NCI-H69 (cell line): ENCODE measurements around the gene TPO.
"Not testable (repeated sequence)": the region's sequence is repeated elsewhere in the genome, so short reads cannot be mapped to it uniquely, and the experiment has no call there.

ENCODE experiments used
- DNase-seq: peaks from one replicate; lab custom pipeline; 2025; lab: John Stamatoyannopoulos, UW

TPO gene

DNA sequence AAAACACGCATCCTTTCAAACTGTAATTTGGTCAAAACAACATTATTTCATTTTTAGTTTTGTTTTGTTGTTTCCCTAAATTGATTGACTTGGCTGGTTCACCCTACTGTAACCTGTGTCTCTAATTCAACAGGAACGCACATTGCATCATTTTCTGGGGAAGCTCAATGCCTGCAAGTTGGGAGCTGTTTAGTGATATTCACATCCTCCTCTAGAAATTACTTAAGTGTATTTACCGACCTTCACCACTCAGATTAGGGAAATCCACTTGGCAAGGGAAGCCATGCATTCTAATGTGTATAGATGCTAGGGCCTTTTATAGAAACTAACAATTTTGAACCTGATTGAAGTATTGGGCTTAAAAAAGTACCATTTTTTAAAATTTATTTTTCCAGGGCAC, 7.3 kb upstream of the TPO start:
- DNase-seq, result no peak

DNA sequence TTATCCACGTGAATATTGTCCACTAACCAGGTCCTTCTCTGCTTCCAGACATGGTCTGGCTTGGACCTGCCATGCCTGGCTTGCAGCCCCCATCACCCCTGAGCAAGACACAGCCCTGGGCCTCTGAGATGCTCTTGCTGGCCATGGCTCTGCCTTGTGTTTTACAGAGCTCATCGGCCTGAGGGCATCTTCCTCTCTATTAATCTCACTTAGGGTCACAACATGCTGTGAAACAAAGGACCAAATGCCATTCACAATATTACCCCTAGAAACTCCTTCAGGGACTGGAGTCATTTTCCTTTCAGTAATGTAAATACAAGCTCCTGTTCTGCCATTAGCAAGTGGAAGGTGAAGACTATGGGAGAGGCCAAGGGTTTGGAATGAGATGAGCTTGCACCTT, 6.8 kb upstream of the TPO start:
- DNase-seq, result no peak

DNA sequence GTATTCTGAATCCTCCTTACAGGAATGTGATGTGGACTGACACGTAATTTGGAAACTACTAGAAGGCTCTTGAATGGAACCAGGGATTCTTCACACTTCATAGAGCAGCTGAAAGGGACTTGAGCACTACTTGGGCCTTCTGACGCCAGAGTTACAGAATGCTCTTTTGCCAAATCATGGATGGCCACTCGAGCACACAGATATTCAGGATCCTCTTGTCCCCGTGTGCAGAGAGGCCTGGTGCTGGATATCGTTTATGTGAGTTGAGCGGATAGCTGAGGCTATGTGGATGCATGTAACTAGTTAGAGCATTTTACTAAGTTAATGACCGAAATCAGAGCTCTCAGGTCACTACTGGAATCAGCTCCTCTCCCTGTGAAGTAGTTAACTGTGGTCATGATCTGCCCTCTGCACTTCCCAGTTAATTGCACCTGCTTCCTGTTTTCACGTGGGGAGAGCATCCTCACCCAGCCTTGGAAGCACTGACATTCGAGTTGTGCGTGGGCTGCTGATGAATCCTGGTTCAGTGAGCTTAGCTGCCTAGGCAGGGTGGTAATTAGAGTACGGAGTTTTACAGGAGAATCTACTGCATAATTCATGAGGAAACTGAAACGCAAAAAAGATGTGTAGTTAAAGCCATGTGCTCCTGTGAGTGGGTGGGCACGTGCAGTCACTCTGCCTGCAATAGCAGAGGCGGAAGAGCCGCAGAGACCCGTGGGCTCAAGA, 5.2 kb upstream of the TPO start:
- no peak for DNase-seq

DNA sequence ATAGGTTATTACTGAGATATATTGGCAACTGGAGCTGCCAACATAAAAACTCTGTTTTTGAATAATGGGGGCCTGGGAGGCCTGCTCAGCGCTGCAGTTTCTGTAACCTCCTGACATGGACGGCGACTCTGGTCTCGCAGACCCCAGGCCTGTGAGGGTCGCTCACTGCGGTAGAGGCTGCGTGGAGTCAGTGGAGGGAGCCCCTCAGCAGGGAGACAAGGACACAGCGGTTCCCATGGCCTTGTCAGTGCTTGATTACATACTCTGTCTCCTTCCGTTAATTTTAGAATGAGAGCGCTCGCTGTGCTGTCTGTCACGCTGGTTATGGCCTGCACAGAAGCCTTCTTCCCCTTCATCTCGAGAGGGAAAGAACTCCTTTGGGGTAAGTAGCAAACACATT, 858 bp downstream of the TPO start:
- DNase-seq, result no peak

DNA sequence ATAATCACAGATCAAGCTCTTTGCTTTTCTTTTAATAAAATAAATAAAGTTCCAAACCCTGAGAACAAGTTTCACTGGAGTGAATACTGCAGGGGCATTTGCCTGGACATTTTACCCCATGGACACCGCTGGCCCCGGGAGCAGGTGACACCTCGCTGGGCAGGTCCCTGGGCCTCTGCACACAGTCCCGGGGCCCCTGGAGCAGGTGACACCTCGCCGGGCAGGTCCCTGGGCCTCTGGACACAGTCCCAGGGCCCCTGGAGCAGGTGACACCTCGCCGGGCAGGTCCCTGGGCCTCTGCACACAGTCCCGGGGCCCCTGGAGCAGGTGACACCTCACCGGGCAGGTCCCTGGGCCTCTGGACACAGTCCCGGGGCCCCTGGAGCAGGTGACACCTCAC, 1.6 kb downstream of the TPO start:
- not testable (repeated sequence) for DNase-seq

DNA sequence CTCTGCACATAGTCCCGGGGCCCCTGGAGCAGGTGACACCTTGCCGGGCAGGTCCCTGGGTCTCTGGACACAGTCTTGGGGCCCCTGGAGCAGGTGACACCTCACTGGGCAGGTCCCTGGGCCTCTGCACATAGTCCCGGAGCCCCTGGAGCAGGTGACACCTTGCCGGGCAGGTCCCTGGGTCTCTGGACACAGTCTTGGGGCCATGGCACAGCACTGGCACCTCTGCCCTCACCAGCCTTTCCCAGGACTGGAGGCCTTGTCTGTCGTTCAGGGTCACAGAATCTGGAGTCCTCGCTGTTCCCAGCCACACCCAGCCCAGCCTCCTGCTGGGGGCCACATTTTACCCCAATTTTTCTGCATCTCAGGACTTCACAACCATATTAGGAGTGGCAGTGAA, 2.2 kb downstream of the TPO start:
- DNase-seq, result no peak

DNA sequence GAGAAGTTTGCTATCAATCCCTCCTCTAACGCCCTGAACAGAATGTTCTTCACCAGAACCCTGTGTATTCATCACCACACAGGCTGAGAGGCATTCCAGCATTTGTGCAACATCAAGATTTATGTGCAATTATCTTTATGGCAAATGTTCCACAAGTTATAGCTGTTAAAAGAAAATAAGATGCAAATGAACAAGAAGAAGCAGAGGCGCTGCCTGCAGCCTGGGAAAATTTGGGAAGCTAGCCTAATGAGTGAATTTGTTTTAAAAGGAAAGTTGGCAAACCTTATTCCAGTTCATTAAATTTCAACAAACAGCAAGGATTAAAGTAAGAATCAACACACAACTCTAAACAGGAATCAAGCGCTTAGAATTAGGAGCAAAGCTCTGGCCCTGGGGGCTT, 5.3 kb downstream of the TPO start:
- no peak for DNase-seq

DNA sequence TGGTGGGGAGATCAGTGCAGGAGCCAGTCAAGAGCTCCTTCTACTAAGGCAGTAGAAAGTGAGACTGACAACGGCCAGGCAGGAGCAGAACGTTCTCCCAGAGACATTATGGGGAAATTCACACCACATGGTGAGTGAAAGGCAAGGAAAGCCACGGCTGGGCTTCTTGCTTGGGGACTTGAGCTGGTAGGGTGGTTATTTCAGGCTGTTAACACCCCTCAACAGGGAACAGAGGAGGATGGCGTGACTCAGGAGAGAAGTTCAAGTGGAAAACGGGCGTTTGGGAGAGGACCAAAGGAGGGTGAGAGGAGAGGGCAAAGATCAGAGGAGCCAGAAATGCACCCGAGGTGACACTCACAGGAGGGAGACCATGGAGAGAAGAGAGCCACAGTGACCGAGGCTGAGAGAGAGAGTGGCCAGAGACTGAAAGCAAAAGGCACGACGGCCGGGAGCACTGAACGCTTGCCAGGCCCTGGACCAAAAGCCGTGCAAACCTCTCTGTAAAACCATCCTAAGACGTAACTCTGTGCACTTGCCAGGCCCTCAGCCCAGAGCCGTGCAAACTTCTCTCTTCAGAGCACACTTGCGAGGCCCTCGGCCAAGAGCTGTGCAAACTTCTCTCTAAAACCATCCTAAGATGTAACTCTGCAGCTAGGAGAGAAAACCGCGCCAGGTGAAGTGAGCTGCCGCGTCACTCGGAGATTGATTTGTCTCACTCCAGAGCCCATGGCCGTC, 7.7 kb downstream of the TPO start:
- DNase-seq, result no peak

DNA sequence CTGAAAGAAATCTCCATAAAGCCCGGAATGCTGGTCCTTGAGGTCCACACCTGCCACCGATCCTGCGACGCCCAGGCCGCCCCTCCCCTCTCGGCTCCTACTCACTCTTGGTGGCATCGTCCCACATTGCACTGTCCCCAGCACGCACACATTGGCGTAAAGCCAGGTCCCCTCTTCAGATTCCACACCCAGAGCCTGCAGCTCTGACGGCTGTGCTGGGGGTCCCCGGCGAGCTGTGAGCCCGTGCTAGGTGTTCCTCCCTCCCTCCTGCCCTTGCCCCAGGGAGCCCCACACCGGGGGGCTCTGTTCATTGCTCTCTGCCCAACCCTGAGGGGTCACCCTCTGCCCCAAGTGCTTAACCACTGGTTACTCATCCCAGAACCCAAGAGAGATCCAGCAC, 8.5 kb downstream of the TPO start:
- no peak for DNase-seq

DNA sequence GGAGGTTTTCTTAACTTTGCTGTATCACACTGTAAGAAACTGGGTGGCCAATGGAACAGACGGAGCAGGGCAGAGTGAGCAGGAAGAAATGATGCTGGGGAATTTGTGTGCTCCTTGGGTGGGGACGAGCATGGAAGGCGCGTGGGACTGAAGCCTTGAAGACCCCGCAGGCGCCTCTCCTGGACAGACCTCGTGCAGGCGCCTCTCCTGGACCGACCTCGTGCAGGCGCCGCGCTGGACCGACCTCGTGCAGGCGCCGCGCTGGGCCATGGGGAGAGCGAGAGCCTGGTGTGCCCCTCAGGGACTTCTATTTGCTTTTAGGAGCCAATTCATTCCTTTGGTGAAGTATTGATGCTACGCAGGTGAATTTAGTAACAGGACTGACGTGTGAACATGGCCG, 8.9 kb downstream of the TPO start:
- DNase-seq, result no peak

DNA sequence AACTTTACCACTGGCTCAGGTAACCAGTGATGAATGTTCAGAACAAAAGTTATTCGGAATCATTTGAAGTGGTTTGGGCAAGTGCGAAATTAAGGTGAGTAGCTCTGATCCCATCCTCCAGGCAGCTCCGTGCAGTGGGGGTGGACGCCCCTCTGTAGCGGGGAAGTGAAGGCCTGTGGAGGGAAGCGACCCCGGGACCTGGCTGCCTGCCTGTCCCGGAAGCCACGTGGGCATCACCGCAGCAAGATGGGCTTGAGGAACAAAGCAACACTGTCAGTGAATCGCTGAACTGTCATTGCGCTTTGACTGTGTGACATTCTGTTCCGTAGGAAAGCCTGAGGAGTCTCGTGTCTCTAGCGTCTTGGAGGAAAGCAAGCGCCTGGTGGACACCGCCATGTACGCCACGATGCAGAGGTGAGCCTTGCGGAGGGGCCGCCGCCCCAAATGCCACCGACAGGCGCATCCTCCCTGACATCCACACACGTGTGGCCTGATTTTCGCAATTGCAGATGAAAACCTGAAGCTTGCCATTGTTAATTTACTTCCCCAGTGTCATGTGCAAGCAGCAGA, 9.5 kb downstream of the TPO start:
- DNase-seq, result no peak

DNA sequence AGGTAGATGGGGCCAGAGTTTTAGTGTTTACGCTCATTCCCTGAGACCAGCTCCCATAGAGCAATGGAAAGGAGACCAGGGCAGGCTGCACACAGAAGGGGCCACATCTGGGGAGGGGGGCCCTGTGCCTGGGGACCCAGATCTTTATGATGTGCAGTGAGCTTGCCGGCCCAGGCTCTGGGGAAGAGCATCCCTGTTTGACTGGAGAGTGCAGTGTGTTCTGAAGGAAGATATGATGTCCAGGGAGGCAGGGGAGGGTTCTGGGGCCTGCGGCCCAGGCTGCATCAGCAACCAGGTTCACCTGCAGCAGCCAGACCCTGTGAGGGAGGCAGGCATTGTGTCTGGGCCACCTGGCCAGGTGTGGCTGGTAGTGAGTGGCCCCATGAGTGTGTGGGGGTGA, 13.8 kb downstream of the TPO start:
- DNase-seq, result no peak

DNA sequence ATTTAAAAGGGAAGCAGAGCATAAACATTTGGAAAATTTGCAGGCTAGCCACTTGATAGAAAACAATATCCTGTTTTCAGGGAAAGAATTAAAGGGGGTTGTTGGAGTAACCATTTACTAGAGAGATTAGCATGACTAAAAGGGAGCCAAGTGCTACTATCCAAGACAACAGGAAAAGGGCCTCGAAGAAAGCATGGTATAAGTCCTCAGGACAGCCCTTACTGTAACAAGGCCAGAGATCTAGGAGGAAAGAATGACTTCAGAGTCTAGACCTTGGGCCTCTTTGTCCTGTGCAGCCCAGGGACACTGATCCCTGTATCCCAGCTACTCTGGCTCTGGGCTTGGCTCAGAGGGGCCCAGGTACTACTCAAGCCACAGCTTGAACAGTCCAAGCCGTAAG, 16.6 kb downstream of the TPO start:
- DNase-seq, result no peak

DNA sequence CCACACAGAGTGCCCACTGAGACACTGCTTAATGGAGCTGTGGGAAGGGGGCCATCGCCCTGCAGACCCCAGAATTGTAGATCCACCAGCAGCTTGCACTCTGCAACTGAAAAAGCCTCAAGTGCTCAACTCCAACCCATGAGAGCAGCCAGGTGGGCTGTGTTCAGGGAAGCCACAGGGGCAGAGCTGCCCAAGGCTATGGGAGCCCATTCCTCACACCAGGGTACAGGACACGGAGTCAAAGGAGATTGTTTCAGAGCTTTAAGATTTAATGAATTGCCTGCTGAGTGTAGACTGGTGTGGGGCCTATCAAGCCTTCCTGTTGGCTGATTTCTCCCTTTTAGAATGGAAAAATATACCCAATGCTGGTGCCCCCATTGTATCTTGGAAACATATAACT, 17.2 kb downstream of the TPO start:
- no peak for DNase-seq

DNA sequence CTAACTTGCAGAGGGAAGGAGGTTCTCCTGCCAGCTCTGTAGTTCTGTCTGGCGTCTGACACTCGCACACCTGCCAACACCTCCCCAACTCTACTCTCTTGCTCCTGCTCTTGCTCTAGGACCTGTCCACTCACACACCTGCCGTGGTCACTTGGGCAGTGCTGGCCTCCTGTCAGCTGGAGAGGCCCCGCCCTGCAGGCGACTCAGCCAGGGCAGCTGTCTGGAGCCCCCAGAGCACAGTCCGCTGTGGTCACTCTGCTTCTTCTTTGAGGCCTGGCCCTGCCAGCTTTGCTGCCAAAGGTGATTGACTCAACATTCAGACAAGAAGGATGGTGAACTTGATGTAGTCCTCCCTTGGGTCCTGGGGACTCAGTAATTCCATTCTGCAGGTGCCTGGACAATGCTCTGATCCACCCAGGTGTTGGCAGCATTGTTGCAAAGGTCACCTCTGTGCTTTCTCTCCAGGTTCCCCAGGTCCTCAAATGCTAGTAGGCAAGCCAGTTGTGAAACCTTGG, 18.7 kb downstream of the TPO start:
- DNase-seq, result no peak

DNA sequence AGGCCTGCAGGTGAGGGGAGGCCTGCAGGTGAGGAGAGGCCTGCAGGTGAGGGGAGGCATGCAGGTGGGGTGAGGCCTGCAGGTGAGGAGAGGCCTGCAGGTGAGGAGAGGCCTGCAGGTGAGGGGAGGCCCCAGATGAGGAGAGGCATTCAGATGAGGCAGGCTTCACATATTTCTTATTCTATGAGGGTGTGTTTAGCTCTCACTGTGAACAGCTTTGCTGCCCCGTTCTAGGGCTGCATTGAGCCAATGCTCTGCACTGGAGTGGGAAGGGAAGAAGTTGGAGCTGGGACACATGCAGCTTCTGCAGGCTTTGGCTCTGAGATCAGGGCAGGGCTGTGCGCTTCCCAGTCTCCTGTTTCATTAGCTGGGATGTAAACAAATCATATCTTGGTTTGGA, 19.5 kb downstream of the TPO start:
- DNase-seq, result no peak

DNA sequence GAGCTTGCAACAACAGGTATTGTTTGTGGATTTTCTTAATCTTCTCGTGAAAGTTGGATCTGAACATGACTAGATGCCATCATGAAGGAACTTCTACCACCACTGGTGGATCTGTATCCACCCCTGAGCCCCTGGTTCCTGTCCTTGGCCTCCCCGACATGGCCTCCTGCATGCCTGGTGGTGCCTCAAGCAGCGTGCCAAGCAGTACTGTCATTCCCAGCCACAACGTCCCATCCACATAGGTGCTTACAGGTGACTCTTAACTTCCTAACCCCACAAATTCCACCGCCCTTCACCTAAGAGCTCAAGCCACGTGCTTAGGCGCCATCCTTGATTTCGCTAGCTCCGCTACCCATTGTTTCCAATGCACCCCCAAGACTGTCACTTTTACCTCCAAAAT, 23.1 kb downstream of the TPO start:
- DNase-seq, result no peak

DNA sequence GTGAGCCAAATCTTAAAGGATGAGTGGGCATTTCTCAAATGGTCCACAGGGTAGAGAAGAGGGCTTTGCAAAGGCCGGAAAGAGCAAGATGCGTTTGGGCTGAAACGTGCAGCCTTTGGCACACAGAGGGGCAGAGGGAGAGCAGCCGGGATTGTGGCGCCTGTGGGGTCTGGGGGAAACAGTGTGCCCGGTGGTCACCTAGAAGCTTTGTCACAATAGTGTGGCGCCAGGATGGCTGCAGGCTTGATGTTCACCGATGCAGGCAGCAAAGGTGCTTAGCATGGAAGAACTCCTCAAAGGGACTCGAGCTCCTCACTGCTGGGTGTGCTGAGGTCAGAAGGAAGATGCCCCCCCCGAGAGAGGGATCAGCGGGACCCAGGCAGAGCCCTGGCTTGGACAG, 23.8 kb downstream of the TPO start:
- no peak for DNase-seq

DNA sequence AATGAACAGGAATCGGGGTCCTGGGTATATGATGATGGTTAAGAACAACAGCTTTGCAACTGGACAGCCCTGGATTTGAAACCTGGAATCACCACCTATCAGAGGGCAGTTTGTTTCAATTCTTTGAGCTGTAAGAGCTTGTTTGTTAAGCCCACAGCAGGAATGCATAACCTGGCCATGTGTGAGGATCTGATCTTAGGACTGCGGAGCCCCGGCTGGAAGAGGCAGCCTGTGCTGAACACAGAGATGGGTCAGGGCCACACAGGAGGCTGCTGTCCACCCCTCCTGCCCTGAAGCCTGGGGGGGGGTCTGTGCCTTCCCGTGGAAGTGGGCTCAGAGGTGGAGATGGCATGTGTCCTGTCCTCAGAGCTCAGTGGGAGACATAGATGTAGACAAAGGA, 24.3 kb downstream of the TPO start:
- no peak for DNase-seq

DNA sequence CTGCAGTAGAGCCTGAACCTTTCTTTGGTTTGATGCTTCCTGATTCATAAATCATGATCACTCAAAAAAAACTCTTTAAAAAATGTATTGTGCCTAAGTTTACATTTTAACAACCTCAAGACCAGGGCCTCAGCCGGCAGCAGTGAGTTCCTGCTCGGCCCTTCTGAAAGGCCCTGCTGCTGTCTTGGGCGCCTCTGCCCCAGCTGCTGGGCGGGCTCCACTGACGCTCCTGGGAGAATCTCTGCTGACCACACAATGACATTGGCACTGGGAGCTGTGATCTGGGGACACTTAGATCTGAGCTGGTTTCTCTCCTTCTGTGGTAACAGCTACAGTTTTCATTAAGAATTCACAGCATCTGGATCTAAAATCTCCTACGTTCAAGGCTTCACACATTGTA, 25.7 kb downstream of the TPO start:
- DNase-seq, result no peak

DNA sequence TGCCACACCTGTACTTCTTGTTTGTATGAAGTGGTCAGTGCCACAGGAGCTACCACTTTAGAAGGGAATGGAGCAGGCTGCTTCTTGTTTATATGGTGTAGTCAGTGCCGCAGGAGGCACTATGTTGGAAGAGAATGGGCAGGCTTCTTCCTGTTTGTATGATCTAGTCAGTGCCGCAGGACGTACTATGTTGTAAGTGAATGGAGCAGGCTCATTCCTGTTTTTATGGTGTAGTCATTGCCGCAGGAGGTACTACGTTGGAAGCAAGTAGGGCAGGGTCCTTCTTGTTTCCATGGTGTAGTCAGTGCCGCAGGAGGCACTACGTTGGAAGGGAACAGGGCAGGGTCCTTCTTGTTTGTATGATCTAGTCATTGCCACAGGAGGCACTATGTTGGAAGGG, 27.3 kb downstream of the TPO start:
- no peak for DNase-seq

DNA sequence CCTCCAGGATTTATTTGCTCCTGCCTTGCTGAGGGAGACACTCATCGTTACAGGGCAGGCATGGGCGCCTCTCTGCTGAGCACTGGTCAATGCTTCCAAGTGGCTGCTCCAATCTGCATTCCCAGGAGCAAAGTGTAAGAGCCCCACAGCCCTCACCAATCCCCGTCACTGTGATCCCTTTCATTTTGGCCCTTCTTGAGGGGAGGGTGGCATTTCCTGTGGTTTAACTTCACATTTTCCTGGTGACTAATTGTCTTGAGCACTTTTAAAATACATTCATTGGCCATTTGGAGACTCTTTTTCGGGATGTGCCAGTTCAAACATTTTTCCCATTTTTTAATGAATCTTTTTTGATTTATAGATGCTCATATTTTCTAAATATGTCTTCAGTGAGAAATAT, 33.0 kb downstream of the TPO start:
- DNase-seq, result no peak

DNA sequence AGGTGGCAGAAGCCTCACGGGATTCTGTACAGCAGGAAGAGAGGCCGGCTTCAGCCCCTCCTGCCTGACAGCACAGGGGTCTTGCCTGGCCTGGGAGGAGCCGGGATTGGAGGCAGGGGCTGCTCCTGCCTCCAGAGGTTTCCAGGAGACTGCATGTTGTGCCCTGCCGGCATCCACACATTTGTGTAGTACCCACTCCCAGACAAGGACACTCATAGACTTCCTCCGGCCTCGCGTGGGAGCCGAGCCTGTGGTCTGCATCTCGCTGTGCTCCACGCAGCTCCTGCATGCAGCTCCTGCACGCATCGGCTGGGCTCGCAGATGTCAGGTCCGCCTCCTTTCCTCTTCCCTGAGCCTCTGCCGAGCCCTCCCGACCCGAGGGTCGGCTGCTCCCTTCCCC, 34.7 kb downstream of the TPO start:
- no peak for DNase-seq

DNA sequence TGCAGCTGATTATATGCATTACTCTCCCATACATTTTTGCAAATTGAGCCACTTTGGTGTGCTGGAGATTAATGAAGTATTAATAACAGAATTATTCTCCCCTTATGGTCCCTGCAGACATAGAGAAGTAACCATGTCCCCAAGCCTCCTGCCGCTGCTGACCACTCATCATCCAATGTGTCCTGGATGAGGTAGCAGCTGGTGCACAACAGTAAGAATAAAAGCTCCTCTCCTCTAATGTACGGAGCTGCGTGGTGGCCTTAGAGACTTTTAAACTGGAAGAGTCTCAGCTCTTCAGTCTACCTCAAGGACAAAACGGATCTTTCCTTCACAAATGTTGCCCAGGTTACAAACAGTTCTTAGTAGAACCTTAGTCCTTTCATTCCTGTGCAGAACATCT, 37.7 kb downstream of the TPO start:
- DNase-seq, result no peak
